ENCODE measurements around the gene SLC8A3.

The SLC8A3 gene

GRCh38 chr14:70069186-70069585 lies 119.6 kb downstream of the SLC8A3 start:
- no peak for DNase-seq (ENCODE audit: low read depth, low spot score)

- no peak for DNase-seq (ENCODE audit: low read depth, low spot score)
Measured at GRCh38 chr14:70067810-70068209, 120.9 kb downstream of the SLC8A3 start.

GRCh38 chr14:70064136-70064865 lies 124.5 kb downstream of the SLC8A3 start:
- DNase-seq (ENCODE audit: low read depth, low spot score), result no peak

- DNase-seq (ENCODE audit: low read depth, low spot score), result no peak
Measured at GRCh38 chr14:70061108-70061507, 127.6 kb downstream of the SLC8A3 start.

- DNase-seq (ENCODE audit: low read depth, low spot score), result no peak
Measured at GRCh38 chr14:70059545-70059944, 129.2 kb downstream of the SLC8A3 start.

- no peak for DNase-seq (ENCODE audit: low read depth, low spot score)
Measured at GRCh38 chr14:70057519-70058136, 131.1 kb downstream of the SLC8A3 start.

- DNase-seq (ENCODE audit: low read depth, low spot score), result no peak
Measured at GRCh38 chr14:70052990-70053389, 135.8 kb downstream of the SLC8A3 start.

- DNase-seq (ENCODE audit: low read depth, low spot score), result no peak
Measured at GRCh38 chr14:70050136-70050535, 138.6 kb downstream of the SLC8A3 start.

- DNase-seq (ENCODE audit: low read depth, low spot score), result no peak
Measured at GRCh38 chr14:70049605-70050004, 139.1 kb downstream of the SLC8A3 start.

- DNase-seq (ENCODE audit: low read depth, low spot score), result no peak
Measured at GRCh38 chr14:70048313-70048654, 140.5 kb downstream of the SLC8A3 start.

- no peak for DNase-seq (ENCODE audit: low read depth, low spot score)
Measured at GRCh38 chr14:70047598-70048312, 141.0 kb downstream of the SLC8A3 start.

GRCh38 chr14:70045844-70046535 lies 142.8 kb downstream of the SLC8A3 start:
- no peak for DNase-seq (ENCODE audit: low read depth, low spot score)

GRCh38 chr14:70045310-70045709 lies 143.4 kb downstream of the SLC8A3 start:
- DNase-seq (ENCODE audit: low read depth, low spot score), result no peak

- DNase-seq (ENCODE audit: low read depth, low spot score), result no peak
Measured at GRCh38 chr14:70043001-70043400, 145.8 kb downstream of the SLC8A3 start.

GRCh38 chr14:70036665-70037064 lies 152.1 kb downstream of the SLC8A3 start:
- no peak for DNase-seq (ENCODE audit: low read depth, low spot score)

- DNase-seq (ENCODE audit: low read depth, low spot score), result no peak
Measured at GRCh38 chr14:70034257-70034656, 154.5 kb downstream of the SLC8A3 start.

- DNase-seq (ENCODE audit: low read depth, low spot score), result no peak
Measured at GRCh38 chr14:70033561-70033960, 155.2 kb downstream of the SLC8A3 start.

- no peak for DNase-seq (ENCODE audit: low read depth, low spot score)
Measured at GRCh38 chr14:70033116-70033515, 155.6 kb downstream of the SLC8A3 start.

- no peak for DNase-seq (ENCODE audit: low read depth, low spot score)
Measured at GRCh38 chr14:70032447-70032846, 156.3 kb downstream of the SLC8A3 start.

GRCh38 chr14:70032016-70032415 lies 156.7 kb downstream of the SLC8A3 start:
- no peak for DNase-seq (ENCODE audit: low read depth, low spot score)

- DNase-seq (ENCODE audit: low read depth, low spot score), result no peak
Measured at GRCh38 chr14:70029296-70030132, 159.2 kb downstream of the SLC8A3 start.

All from activated CD4-positive, CD25-positive, alpha-beta regulatory T cell treated with anti-CD3 and anti-CD28 coated beads, Interleukin-2, amount 50 U/mL, for 16 hours (primary cell).